DND-41 (cell line): ENCODE results near the gene VSTM2B.

ENCODE experiments used
- EZH2 ChIP-seq: IDR thresholded peaks from 3 replicates; pipeline ENCODE4 v1.6.1; 2012; ENCODE audit warnings: borderline replicate concordance, low read depth, mild to moderate bottlenecking, moderate library complexity, low read length, inconsistent platforms; ENCODE audit not compliant: severe bottlenecking
- TF ChIP-seq, protein P1 (sequence below): IDR thresholded peaks from 2 replicates; pipeline ENCODE4 v1.5.1; 2012; ENCODE audit warnings: borderline replicate concordance, low read length, moderate library complexity, mild to moderate bottlenecking; ENCODE audit not compliant: poor library complexity, severe bottlenecking; ENCODE audit errors: extremely low read depth

DNA sequence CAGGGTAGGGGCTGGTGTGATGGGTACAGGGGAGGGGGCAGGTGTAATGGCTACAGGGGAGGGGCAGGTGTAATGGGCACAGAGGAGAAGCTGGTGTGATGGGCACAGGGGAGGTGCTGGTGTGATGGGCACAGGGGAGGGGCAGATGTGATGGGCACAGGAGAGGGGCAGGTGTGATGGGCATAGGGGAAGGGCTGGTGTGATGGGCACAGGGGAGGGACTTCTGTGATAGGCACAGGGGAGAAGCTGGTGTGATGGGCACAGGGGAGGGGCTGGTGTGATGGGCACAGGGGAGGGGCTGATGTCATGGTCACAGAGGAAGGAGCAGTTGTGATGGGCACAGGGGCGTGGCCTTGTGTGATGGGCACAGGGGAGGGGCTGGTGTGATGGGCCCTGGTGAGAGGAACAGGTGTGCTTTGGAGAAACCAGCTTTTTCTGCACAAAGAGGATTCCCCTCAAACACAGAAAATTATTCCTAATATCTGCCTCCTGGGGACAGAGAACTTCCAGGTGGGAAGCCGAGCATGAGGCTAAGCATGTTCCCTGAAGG is 41.6 kb downstream of the VSTM2B start:
- TF ChIP-seq, protein P1, sequence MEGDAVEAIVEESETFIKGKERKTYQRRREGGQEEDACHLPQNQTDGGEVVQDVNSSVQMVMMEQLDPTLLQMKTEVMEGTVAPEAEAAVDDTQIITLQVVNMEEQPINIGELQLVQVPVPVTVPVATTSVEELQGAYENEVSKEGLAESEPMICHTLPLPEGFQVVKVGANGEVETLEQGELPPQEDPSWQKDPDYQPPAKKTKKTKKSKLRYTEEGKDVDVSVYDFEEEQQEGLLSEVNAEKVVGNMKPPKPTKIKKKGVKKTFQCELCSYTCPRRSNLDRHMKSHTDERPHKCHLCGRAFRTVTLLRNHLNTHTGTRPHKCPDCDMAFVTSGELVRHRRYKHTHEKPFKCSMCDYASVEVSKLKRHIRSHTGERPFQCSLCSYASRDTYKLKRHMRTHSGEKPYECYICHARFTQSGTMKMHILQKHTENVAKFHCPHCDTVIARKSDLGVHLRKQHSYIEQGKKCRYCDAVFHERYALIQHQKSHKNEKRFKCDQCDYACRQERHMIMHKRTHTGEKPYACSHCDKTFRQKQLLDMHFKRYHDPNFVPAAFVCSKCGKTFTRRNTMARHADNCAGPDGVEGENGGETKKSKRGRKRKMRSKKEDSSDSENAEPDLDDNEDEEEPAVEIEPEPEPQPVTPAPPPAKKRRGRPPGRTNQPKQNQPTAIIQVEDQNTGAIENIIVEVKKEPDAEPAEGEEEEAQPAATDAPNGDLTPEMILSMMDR: no peak
- TF ChIP-seq EZH2: no peak
